ENCODE measurements around the gene NEUROG2.
"Not testable (repeated sequence)": the region's sequence is repeated elsewhere in the genome, so short reads cannot be mapped to it uniquely, and the experiment has no call there.

NEUROG2 gene

GRCh38 chr4:112516066-112516470 lies at the start of gene NEUROG2:
TSS of gene NEUROG2 (minus strand) at chr4:112516180. CDS start at chr4:112515475, 705 bp downstream.
- DNase-seq: no peak

GRCh38 chr4:112564706-112565270 lies 48.8 kb upstream of the NEUROG2 start:
- no peak for DNase-seq

- no peak for DNase-seq
Measured at GRCh38 chr4:112563431-112564200, 47.6 kb upstream of the NEUROG2 start.

GRCh38 chr4:112562254-112562879 lies 46.4 kb upstream of the NEUROG2 start:
- no peak for DNase-seq

- DNase-seq: no peak
Measured at GRCh38 chr4:112560084-112560483, 44.1 kb upstream of the NEUROG2 start.

- no peak for DNase-seq
Measured at GRCh38 chr4:112559053-112559452, 43.1 kb upstream of the NEUROG2 start.

- no peak for DNase-seq
Measured at GRCh38 chr4:112557676-112558411, 41.9 kb upstream of the NEUROG2 start.

GRCh38 chr4:112554271-112554670 lies 38.3 kb upstream of the NEUROG2 start:
- not testable (repeated sequence) for DNase-seq

GRCh38 chr4:112552668-112553067 lies 36.7 kb upstream of the NEUROG2 start:
- no peak for DNase-seq

- no peak for DNase-seq
Measured at GRCh38 chr4:112550728-112551127, 34.7 kb upstream of the NEUROG2 start.

- no peak for DNase-seq
Measured at GRCh38 chr4:112546476-112546875, 30.5 kb upstream of the NEUROG2 start.

- DNase-seq: no peak
Measured at GRCh38 chr4:112545346-112545745, 29.4 kb upstream of the NEUROG2 start.

GRCh38 chr4:112540695-112541094 lies 24.7 kb upstream of the NEUROG2 start:
- DNase-seq: no peak

GRCh38 chr4:112536123-112536522 lies 20.1 kb upstream of the NEUROG2 start:
- no peak for DNase-seq

GRCh38 chr4:112532267-112532666 lies 16.3 kb upstream of the NEUROG2 start:
- no peak for DNase-seq

- DNase-seq: no peak
Measured at GRCh38 chr4:112531146-112531545, 15.2 kb upstream of the NEUROG2 start.

- DNase-seq: no peak
Measured at GRCh38 chr4:112526061-112526460, 10.1 kb upstream of the NEUROG2 start.

- DNase-seq: peak; percentile 94
Measured at GRCh38 chr4:112523764-112524505, 8.0 kb upstream of the NEUROG2 start.

GRCh38 chr4:112523008-112523721 lies 7.2 kb upstream of the NEUROG2 start:
- DNase-seq: peak; percentile 72

GRCh38 chr4:112522431-112522830 lies 6.5 kb upstream of the NEUROG2 start:
- DNase-seq: not testable (repeated sequence)

- peak; percentile 56 for DNase-seq
Measured at GRCh38 chr4:112521123-112522023, 5.4 kb upstream of the NEUROG2 start.

Measured in activated CD8-positive, alpha-beta memory T cell treated with anti-CD3 and anti-CD28 coated beads, Interleukin-2, amount 50 U/mL, for 48 hours (primary cell).